GM12874 (cell line): ENCODE measurements around the gene YKT6.

ENCODE experiments used
- CTCF ChIP-seq: IDR thresholded peaks from 2 replicates; pipeline ENCODE4 v1.5.1; 2011; ENCODE audit warnings: low read depth, mild to moderate bottlenecking, control low read depth, low read length, moderate library complexity; ENCODE audit not compliant: insufficient read depth

The YKT6 gene

GRCh38 chr7:44256459-44256858 is 55.7 kb downstream of the YKT6 start:
- TF ChIP-seq CTCF, result no peak

- no peak for TF ChIP-seq CTCF
Measured at GRCh38 chr7:44257213-44257612, 56.4 kb downstream of the YKT6 start.

- no peak for TF ChIP-seq CTCF
Measured at GRCh38 chr7:44257618-44258422, 57.0 kb downstream of the YKT6 start.

GRCh38 chr7:44258423-44258760 is 57.6 kb downstream of the YKT6 start:
- no peak for TF ChIP-seq CTCF

GRCh38 chr7:44258865-44259546 is 58.2 kb downstream of the YKT6 start:
- TF ChIP-seq CTCF, result no peak

GRCh38 chr7:44259547-44260457 is 59.0 kb downstream of the YKT6 start:
- no peak for TF ChIP-seq CTCF

GRCh38 chr7:44261240-44261639 is 60.5 kb downstream of the YKT6 start:
- peak; percentile 29 for TF ChIP-seq CTCF
